Stimulated activated CD8-positive, alpha-beta memory T cell treated with anti-CD3 and anti-CD28 coated beads, Interleukin-4, amount 100 ng/mL, for 4 hours (primary cell): ENCODE data around the gene CXorf58.
"Not testable (repeated sequence)": the region's sequence is repeated elsewhere in the genome, so short reads cannot be mapped to it uniquely, and the experiment has no call there.

ENCODE experiments used
- DNase-seq, 2 donors: peaks; one replicate each; pipeline ENCODE4 v3.0.0-alpha.2; 2020; ENCODE audit warnings: low read depth in 2 of 2, low spot score in 1 of 2

Gene CXorf58

GRCh38 chrX:23952984-23953907, 45.4 kb downstream of the CXorf58 start:
- no peak for DNase-seq

DNA sequence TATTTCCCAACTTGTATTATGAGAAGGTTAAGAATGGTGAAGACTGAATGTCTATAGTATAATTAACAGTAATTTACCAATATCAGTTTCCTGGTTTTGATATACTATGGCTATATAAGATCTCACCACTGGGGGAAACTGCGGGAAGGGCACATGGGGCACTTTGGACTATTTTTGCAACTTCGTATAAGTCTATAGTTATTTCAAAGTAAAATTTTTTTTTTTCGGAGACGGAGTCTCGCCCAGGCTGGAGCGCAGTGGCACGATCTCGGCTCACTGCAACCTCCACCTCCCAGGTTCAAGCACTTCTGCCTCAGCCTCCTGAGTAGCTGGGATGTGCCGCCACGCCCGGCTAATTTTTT, 46.1 kb downstream of the CXorf58 start:
- no peak for DNase-seq

- DNase-seq: no peak
Measured at GRCh38 chrX:23954396-23954795, 46.6 kb downstream of the CXorf58 start.

DNA sequence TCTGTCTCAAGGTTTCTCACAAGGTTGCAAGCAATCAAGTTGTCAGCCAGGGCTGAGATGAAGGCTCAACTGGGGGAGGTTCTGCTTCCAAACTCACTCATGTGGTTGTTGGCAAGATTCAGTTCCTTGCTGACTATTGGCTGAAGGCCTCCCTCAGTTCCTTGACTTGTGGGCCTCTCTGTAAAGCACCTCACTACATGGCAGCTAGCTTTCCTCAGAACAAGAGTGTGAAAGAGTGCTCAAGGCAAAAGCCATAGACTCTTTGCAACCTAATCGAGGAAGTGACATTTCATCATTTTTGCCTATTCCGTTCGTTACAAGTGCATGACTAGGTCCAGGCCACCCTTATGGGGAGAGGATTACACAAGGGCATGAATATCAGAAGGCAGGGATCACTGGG, 52.0 kb downstream of the CXorf58 start:
- DNase-seq: no peak

DNA sequence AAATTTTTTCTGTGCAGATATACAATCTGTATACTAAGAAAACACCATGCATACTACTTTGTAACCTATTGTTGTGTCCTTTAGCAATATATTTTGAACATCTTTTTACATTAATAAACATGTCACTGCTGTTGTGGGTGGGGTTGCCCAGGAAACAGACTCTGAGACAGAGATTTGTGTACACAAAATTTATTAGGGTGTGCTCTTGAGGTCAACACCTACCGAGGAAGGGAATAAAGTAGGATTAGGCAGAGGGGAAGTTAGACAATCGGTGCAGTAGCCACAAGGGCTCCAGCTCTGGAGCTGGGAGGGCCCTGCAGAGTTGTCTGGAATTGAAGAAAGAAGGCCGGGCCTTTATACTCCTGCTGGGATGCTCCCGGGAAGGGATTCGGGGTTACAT, 56.4 kb downstream of the CXorf58 start:
- no peak for DNase-seq

DNA sequence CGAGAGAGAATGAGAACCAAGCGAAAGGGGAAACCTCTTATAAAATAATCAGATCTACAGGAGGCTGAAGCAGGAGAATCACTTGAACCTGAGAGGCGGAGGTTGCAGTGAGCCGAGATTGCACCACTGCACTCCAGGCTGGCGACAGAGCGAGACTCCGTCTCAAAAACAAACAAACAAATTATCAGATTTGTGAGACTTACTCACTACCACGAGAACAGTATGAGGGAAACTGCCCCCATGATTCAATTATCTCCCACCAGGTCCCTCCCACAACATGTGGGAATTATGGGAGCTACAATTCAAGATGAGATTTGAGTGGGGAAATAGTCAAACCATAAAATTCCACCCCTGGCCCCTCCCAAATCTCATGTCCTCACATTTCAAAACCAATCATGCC, 57.8 kb downstream of the CXorf58 start:
- not testable (repeated sequence) for DNase-seq

DNA sequence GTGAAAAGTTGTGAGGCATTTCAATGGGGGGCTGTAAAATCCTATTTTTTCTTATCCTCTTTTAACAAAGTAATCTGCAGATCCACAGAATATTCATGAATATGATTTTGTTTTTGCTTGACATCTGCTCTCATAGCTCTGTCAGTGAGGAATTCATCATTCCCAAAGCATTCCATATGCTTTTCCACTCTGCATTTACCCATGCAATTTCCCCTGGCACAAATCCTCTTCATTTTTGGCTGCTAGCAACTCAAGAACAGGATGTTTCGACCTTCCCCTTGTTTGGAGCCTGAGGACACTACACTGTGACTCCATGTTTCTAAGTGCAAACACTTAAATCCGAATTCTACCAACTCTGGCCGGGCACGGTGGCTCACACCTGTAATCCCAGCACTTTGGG, 70.7 kb downstream of the CXorf58 start:
- no peak for DNase-seq

DNA sequence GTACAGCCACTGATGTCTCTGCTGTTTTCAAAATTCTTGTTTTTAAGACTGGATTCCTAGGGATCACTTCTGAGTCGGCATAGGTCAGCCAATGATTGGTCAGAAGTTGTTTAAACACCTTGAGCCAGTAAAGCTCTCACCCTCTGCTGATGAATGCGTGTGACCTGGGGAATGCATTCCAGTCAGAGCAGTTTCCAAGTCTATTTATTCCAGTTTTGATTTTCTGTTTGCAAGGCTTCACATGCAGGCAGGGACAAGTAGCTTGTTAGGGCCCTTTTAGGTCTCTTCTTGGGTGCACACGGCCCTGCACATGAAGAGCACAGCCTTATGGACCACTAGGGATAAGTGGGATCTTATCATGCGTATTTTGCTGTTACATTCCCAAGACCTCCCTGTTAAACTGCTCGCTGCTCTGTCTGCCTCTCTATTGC, 72.2 kb downstream of the CXorf58 start:
- DNase-seq: no peak

- DNase-seq: no peak
Measured at GRCh38 chrX:23981222-23981621, 73.4 kb downstream of the CXorf58 start.

- no peak for DNase-seq
Measured at GRCh38 chrX:23981711-23982110, 73.9 kb downstream of the CXorf58 start.

DNA sequence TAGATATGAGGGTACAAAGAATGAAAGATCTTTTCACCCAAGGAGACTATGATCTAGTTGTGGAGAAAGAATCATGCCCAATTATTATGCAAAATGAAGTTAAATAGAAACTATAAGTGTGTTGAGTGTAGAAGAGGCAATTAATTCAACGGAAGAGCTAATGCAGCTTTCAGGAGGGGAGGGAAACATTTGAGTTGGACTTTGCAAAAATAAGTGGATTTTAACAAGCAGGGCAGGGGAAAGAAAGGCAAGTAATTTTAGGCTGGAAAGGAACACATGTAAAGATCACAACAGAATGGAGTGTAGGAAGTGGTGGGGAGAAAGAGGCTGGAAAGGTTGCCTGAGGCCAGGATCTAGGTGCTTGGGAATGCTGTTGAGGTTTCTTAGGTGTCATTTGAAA, 75.1 kb downstream of the CXorf58 start:
- no peak for DNase-seq
